ENCODE results near the gene ONECUT2. TPM values are rescaled to one million over a fixed set of nuclear protein-coding genes. Genes with fewer than 3 reads are reported as not detected.

ONECUT2 gene
- total and polyA plus RNA-seq, 9 donors, result under 0.01 to 0.30 (median 0.10) TPM

DNA sequence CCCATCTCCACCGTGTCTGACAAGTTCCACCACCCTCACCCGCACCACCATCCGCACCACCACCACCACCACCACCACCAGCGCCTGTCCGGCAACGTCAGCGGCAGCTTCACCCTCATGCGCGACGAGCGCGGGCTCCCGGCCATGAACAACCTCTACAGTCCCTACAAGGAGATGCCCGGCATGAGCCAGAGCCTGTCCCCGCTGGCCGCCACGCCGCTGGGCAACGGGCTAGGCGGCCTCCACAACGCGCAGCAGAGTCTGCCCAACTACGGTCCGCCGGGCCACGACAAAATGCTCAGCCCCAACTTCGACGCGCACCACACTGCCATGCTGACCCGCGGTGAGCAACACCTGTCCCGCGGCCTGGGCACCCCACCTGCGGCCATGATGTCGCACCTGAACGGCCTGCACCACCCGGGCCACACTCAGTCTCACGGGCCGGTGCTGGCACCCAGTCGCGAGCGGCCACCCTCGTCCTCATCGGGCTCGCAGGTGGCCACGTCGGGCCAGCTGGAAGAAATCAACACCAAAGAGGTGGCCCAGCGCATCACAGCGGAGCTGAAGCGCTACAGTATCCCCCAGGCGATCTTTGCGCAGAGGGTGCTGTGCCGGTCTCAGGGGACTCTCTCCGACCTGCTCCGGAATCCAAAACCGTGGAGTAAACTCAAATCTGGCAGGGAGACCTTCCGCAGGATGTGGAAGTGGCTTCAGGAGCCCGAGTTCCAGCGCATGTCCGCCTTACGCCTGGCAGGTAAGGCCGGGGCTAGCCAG is 1.2 kb downstream of the ONECUT2 start:
- H3K36me3 ChIP-seq, result no peaks in the 10 kb centered on the region
- peaks cover 2% of the 10 kb centered on the region for H3K27me3 ChIP-seq
- peak in 1 of 5 donors; percentile 31 for DNase-seq
- H3K9me3 ChIP-seq, result no peaks in the 10 kb centered on the region
- intact Hi-C loops (cut with DNase I), result no loop called here
- H3K4me3 ChIP-seq, result no peak overlapping the region
- no peak for TF ChIP-seq EP300 (IDR thresholded peaks at IDR 0.05)
- peaks cover 8% of the 10 kb centered on the region for H3K4me1 ChIP-seq (ENCODE audit: insufficient read depth)
- no peak overlapping the region for H3K27ac ChIP-seq
- 2 to 4% (median 3%) methylated on average over 43 to 62 of the region's 62 CpGs for WGBS, 3 donors

DNA sequence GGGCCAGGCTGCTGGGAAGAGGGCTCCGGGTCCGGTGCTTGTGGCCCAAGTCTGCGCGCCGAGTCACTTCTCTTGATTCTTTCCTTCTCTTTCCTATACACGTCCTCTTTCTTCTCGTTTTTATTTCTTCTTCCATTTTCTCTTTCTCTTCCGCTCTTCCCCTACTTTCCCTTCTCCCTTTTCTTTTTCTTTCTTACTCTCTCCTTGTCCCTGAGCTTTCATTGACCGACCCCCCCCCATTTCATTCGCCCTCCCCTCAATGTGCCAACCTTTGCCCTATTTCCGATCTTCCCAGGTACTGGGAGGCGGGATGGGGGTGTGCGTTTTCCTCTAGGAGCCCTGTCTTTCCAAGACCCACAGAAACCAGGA is 1.8 kb downstream of the ONECUT2 start:
- no peak overlapping the region for H3K4me3 ChIP-seq
- TF ChIP-seq POLR2A (IDR thresholded peaks at IDR 0.05), result no peak
- TF ChIP-seq EP300 (IDR thresholded peaks at IDR 0.05), result no peak
- TF ChIP-seq, protein P1, sequence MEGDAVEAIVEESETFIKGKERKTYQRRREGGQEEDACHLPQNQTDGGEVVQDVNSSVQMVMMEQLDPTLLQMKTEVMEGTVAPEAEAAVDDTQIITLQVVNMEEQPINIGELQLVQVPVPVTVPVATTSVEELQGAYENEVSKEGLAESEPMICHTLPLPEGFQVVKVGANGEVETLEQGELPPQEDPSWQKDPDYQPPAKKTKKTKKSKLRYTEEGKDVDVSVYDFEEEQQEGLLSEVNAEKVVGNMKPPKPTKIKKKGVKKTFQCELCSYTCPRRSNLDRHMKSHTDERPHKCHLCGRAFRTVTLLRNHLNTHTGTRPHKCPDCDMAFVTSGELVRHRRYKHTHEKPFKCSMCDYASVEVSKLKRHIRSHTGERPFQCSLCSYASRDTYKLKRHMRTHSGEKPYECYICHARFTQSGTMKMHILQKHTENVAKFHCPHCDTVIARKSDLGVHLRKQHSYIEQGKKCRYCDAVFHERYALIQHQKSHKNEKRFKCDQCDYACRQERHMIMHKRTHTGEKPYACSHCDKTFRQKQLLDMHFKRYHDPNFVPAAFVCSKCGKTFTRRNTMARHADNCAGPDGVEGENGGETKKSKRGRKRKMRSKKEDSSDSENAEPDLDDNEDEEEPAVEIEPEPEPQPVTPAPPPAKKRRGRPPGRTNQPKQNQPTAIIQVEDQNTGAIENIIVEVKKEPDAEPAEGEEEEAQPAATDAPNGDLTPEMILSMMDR (IDR thresholded peaks at IDR 0.05), result no peak
- H3K9me3 ChIP-seq, result peaks cover 0 to 4% of the 10 kb centered on the region in 2 donors
- intact Hi-C loops (cut with DNase I), result no loop called here
- H3K27me3 ChIP-seq, result peaks cover 2% of the 10 kb centered on the region
- 6 to 8% (median 7%) methylated on average over 13 of the region's 13 CpGs for WGBS, 3 donors
- H3K36me3 ChIP-seq, result no peaks in the 10 kb centered on the region
- DNase-seq, result no peak
- peaks cover 8% of the 10 kb centered on the region for H3K4me1 ChIP-seq (ENCODE audit: insufficient read depth)
- H3K27ac ChIP-seq, result no peak overlapping the region

DNA sequence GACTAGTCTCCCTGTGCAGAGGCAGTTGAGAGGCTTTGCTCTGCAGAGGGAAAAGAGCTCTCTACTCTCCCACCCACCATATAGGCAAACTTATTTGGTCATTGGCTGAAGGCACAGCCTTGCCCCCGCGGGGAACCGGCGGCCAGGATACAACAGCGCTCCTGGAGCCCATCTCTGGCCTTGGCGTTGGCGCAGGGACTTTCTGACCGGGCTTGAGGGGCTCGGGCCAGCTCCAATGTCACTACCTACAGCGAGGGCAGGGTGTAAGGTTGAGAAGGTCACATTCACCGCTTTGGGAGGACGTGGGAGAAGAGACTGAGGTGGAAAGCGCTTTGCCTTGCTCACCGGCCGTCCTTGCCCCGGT is 2.2 kb downstream of the ONECUT2 start:
- intact Hi-C loops (cut with DNase I), result no loop called here

DNA sequence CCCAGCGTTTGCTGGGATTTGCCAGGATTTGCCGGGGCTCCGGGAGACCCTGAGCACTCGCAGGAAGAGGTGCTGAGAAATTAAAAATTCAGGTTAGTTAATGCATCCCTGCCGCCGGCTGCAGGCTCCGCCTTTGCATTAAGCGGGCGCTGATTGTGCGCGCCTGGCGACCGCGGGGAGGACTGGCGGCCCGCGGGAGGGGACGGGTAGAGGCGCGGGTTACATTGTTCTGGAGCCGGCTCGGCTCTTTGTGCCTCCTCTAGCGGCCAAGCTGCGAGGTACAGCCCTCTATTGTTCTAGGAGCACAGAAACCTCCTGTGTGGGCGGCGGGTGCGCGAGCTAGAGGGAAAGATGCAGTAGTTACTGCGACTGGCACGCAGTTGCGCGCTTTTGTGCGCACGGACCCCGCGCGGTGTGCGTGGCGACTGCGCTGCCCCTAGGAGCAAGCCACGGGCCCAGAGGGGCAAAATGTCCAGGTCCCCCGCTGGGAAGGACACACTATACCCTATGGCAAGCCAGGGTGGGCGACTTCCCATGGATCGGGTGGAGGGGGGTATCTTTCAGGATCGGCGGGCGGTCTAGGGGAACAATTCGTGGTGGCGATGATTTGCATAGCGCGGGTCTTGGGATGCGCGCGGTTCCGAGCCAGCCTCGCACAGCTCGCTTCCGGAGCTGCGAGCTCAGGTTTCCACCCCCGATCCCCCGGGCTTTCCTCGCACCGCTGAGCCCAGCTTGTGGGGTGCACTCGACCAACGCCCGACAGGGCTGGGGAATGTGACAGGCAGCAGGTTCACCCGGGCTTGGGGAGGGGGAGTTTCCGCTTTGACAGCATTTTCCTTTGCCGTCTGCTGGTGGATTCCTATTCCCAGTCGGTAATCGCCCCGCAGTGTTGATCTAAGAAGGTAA is 2.8 kb downstream of the ONECUT2 start:
- no peaks in the 10 kb centered on the region for H3K36me3 ChIP-seq
- no peak overlapping the region for H3K27ac ChIP-seq
- no peak for TF ChIP-seq POLR2A (IDR thresholded peaks at IDR 0.05)
- TF ChIP-seq, protein P1 (IDR thresholded peaks at IDR 0.05), result no peak
- no peak for TF ChIP-seq EP300 (IDR thresholded peaks at IDR 0.05)
- no peak overlapping the region for H3K4me3 ChIP-seq
- intact Hi-C loops (cut with DNase I), result no loop called here
- peaks cover 2% of the 10 kb centered on the region for H3K27me3 ChIP-seq
- DNase-seq, result peak in 1 of 5 donors; percentile 34
- 1% methylated on average over 71 to 72 of the region's 72 CpGs for WGBS, 3 donors
- H3K4me1 ChIP-seq (ENCODE audit: insufficient read depth), result peaks cover 8% of the 10 kb centered on the region
- peaks cover 0 to 4% of the 10 kb centered on the region in 2 donors for H3K9me3 ChIP-seq

More for the DNA sequence above, 2.2 kb downstream of the ONECUT2 start:
- no peaks in the 10 kb centered on the region for H3K36me3 ChIP-seq
- H3K4me1 ChIP-seq (ENCODE audit: insufficient read depth), result peaks cover 8% of the 10 kb centered on the region
- TF ChIP-seq POLR2A (IDR thresholded peaks at IDR 0.05) (no peak), EP300 (IDR thresholded peaks at IDR 0.05) (no peak)
- TF ChIP-seq, protein P1 (IDR thresholded peaks at IDR 0.05), result no peak
- peaks cover 0 to 4% of the 10 kb centered on the region in 2 donors for H3K9me3 ChIP-seq
- WGBS, 3 donors, result 0 to 3% (median 1%) methylated on average over 16 of the region's 16 CpGs
- peaks cover 2% of the 10 kb centered on the region for H3K27me3 ChIP-seq
- no peak overlapping the region for H3K4me3 ChIP-seq
- DNase-seq, result no peak
- H3K27ac ChIP-seq, result no peak overlapping the region

Measured in ovary (tissue), 9 donors.